ENCODE measurements around the gene GPR45. TPM values are rescaled to one million over a fixed set of nuclear protein-coding genes. Genes with fewer than 3 reads are reported as not detected.
A peak's percentile ranks its signal among the peaks of the same experiment; 100 is the strongest.

GPR45 gene
- total RNA-seq = not detected
- long read RNA-seq, donor 1 = 0 reads
- long read RNA-seq, donor 2 = 0 reads

GRCh38 chr2:105241443-105241842, at the start of gene GPR45:
Gene GPR45, plus strand, starts transcription at chr2:105241743. Its CDS starts 116 bp downstream, at chr2:105241859.
- no peak for DNase-seq (ENCODE audit: low spot score)
- intact Hi-C loops (cut with DNase I) = no loop called here

- intact Hi-C loops (cut with DNase I) = no loop called here
- DNase-seq (ENCODE audit: low spot score) = no peak
These were observed 47.4 kb upstream of the GPR45 start for GRCh38 chr2:105194022-105194675.

GRCh38 chr2:105196651-105197050, 44.9 kb upstream of the GPR45 start:
- intact Hi-C loops (cut with DNase I) = no loop called here
- no peak for DNase-seq (ENCODE audit: low spot score)

GRCh38 chr2:105215586-105216192, 25.9 kb upstream of the GPR45 start:
- intact Hi-C loops (cut with DNase I) = no loop called here
- DNase-seq (ENCODE audit: low spot score) = no peak

- intact Hi-C loops (cut with DNase I) = no loop called here
These were observed 20.9 kb upstream of the GPR45 start for GRCh38 chr2:105220604-105221003.

GRCh38 chr2:105224444-105224843, 17.1 kb upstream of the GPR45 start:
- intact Hi-C loops (cut with DNase I) = no loop called here
- no peak for DNase-seq (ENCODE audit: low spot score)

More at GRCh38 chr2:105220604-105221003, 20.9 kb upstream of the GPR45 start:
- no peak for DNase-seq (ENCODE audit: low spot score)

GRCh38 chr2:105231232-105231619, 10.3 kb upstream of the GPR45 start:
- no peak for DNase-seq (ENCODE audit: low spot score)
- intact Hi-C loops (cut with DNase I) = no loop called here

- intact Hi-C loops (cut with DNase I) = loop anchor here (5.0 kb wide), 2 partner anchors 118 to 123 kb away; no protein-coding TSS in a partner anchor
- peak; percentile 91 for DNase-seq (ENCODE audit: low spot score)
These were observed 6.0 kb upstream of the GPR45 start for GRCh38 chr2:105235388-105236059.

- intact Hi-C loops (cut with DNase I) = loop anchor here (5.0 kb wide), 2 partner anchors 119 to 124 kb away; no protein-coding TSS in a partner anchor
These were observed 5.5 kb upstream of the GPR45 start for GRCh38 chr2:105236060-105236424.

GRCh38 chr2:105237045-105237765, 4.3 kb upstream of the GPR45 start:
- intact Hi-C loops (cut with DNase I) = loop anchor here (5.0 kb wide), 2 partner anchors 120 to 125 kb away; no protein-coding TSS in a partner anchor
- DNase-seq (ENCODE audit: low spot score) = no peak

More at GRCh38 chr2:105236060-105236424, 5.5 kb upstream of the GPR45 start:
- no peak for DNase-seq (ENCODE audit: low spot score)

GRCh38 chr2:105238664-105239240, 2.8 kb upstream of the GPR45 start:
- DNase-seq (ENCODE audit: low spot score) = no peak
- intact Hi-C loops (cut with DNase I) = loop anchor here (5.0 kb wide), 2 partner anchors 121 to 126 kb away; no protein-coding TSS in a partner anchor

GRCh38 chr2:105239924-105240323, 1.6 kb upstream of the GPR45 start:
- DNase-seq (ENCODE audit: low spot score) = no peak
- intact Hi-C loops (cut with DNase I) = loop anchor here (5.0 kb wide), 2 partner anchors 123 to 128 kb away; no protein-coding TSS in a partner anchor

- no peak for DNase-seq (ENCODE audit: low spot score)
- intact Hi-C loops (cut with DNase I) = no loop called here
These were observed 897 bp downstream of the GPR45 start for GRCh38 chr2:105242286-105242993.

- intact Hi-C loops (cut with DNase I) = no loop called here
- DNase-seq (ENCODE audit: low spot score) = no peak
These were observed 2.4 kb downstream of the GPR45 start for GRCh38 chr2:105243961-105244360.

- intact Hi-C loops (cut with DNase I) = no loop called here
- DNase-seq (ENCODE audit: low spot score) = no peak
These were observed 2.9 kb downstream of the GPR45 start for GRCh38 chr2:105244451-105244850.

- no peak for DNase-seq (ENCODE audit: low spot score)
These were observed 7.0 kb downstream of the GPR45 start for GRCh38 chr2:105248316-105249070.

GRCh38 chr2:105249181-105249580, 7.6 kb downstream of the GPR45 start:
- intact Hi-C loops (cut with DNase I) = no loop called here
- no peak for DNase-seq (ENCODE audit: low spot score)

More at GRCh38 chr2:105248316-105249070, 7.0 kb downstream of the GPR45 start:
- intact Hi-C loops (cut with DNase I) = no loop called here

GRCh38 chr2:105249891-105250290, 8.3 kb downstream of the GPR45 start:
- no peak for DNase-seq (ENCODE audit: low spot score)
- intact Hi-C loops (cut with DNase I) = no loop called here
